B cell (primary cell): Measurements from ENCODE around the gene CACNA1H. TPM values are rescaled to one million over a fixed set of nuclear protein-coding genes. Genes with fewer than 3 reads are reported as not detected.

Experiments used
- ATAC-seq: fragments of 200-7000 bp; cut with Tn5 transposase; one replicate; pipeline ENCODE4 v1.10.0; 2021; ENCODE audit warnings: low read depth, mild to moderate bottlenecking, moderate number of reproducible peaks, moderate library complexity
- CTCF ChIA-PET: fragments of 350-600 bp; sonication (Branson Sonifier 250); formaldehyde crosslinking; loops from one replicate; lab custom pipeline; 2021; ENCODE audit warnings: antibody characterized with exemption, inconsistent platforms; lab: Charles Lee
- POLR2A ChIA-PET: fragments of 350-600 bp; sonication (Branson Sonifier 250); formaldehyde crosslinking; loops from one replicate; lab custom pipeline; 2021; ENCODE audit warnings: antibody characterized with exemption; lab: Charles Lee
- DNase-seq: peaks from one replicate; pipeline ENCODE4 v3.0.0; 2013
- H2AFZ ChIP-seq: 2 replicates; pipeline ENCODE4 v1.6.1; 2012; ENCODE audit warnings: mild to moderate bottlenecking, low read depth, low read length; ENCODE audit not compliant: insufficient read depth, poor library complexity, severe bottlenecking
- H3K27ac ChIP-seq, 2 donors: 1 replicate in 1 of 2; 2 replicates in 1 of 2; pipeline ENCODE4 v1.5.1; 2012 to 2013; ENCODE audit warnings: low read length in 2 of 2, mild to moderate bottlenecking in 2 of 2, moderate library complexity in 1 of 2
- H3K27me3 ChIP-seq, 4 experiments: fragments of 200-600 bp in 1 of 4; sonication (generic) in 1 of 4; replicated peaks in 1 of 4; 1 replicate in 2 of 4; 2 replicates in 2 of 4; pipeline versions ENCODE4 v1.6.1 to v1.7.0; 2013 to 2016; ENCODE audit warnings: low read length in 3 of 4, mild to moderate bottlenecking in 2 of 4, mixed read lengths in 1 of 4, moderate library complexity in 1 of 4; ENCODE audit not compliant: insufficient read depth in 4 of 4, control insufficient read depth in 3 of 4; ENCODE audit errors: control extremely low read depth in 1 of 4
- H3K36me3 ChIP-seq, 2 experiments: replicated peaks in 1 of 2; 1 replicate in 1 of 2; 2 replicates in 1 of 2; pipeline versions ENCODE4 v1.6.1 to v1.7.1; 2013; ENCODE audit warnings: low read length in 1 of 2; ENCODE audit not compliant: insufficient read depth in 2 of 2, control insufficient read depth in 1 of 2; ENCODE audit errors: control extremely low read depth in 1 of 2, extremely low read depth in 1 of 2
- H3K4me1 ChIP-seq, 2 donors: fragments of 200-600 bp in 1 of 2; sonication (generic) in 1 of 2; 1 replicate in 1 of 2; 2 replicates in 1 of 2; pipeline versions ENCODE4 v1.5.1 to v1.6.1; 2013 to 2017; ENCODE audit warnings: low read length in 2 of 2; ENCODE audit not compliant: control insufficient read depth in 2 of 2, insufficient read depth in 2 of 2
- H3K4me2 ChIP-seq: replicated peaks from 2 replicates; pipeline ENCODE3; 2012; ENCODE audit warnings: mild to moderate bottlenecking, low read depth, low read length; ENCODE audit not compliant: poor library complexity, severe bottlenecking
- H3K4me3 ChIP-seq, 5 experiments: fragments of 200-600 bp in 1 of 5; sonication (generic) in 1 of 5; 1 replicate in 3 of 5; 2 replicates in 2 of 5; pipeline versions ENCODE4 v1.5.1 to v1.7.0; 2011 to 2016; ENCODE audit warnings: low read length in 4 of 5, mild to moderate bottlenecking in 4 of 5, low read depth in 2 of 5, control low read depth in 1 of 5, moderate library complexity in 1 of 5; ENCODE audit not compliant: insufficient read depth in 1 of 5; ENCODE audit errors: control extremely low read depth in 1 of 5, extremely low read depth in 1 of 5
- H3K79me2 ChIP-seq: fragments of 200-600 bp; sonication (generic); one replicate; pipeline ENCODE4 v1.6.0; 2016; ENCODE audit warnings: low read length; ENCODE audit not compliant: control insufficient read depth, insufficient read depth
- H3K9ac ChIP-seq: fragments of 200-600 bp; sonication (generic); 2 replicates; pipeline ENCODE4 v1.6.1; 2017; ENCODE audit warnings: mild to moderate bottlenecking, low read length, moderate library complexity
- H3K9me3 ChIP-seq, 3 donors: one replicate each; pipeline versions ENCODE4 v1.6.1 to v1.7.1; 2013; ENCODE audit warnings: low read length in 2 of 3; ENCODE audit not compliant: control insufficient read depth in 2 of 3, insufficient read depth in 1 of 3; ENCODE audit errors: control extremely low read depth in 1 of 3
- H4K20me1 ChIP-seq: 2 replicates; pipeline ENCODE4 v1.6.0; 2012; ENCODE audit warnings: mild to moderate bottlenecking, low read length; ENCODE audit not compliant: insufficient read depth, control insufficient read depth, poor library complexity, severe bottlenecking
- H3K27ac Mint-ChIP-seq: one replicate; pipeline ENCODE4 v1.8.0; 2021; ENCODE audit warnings: mixed read lengths
- H3K27me3 Mint-ChIP-seq: one replicate; pipeline ENCODE4 v1.8.0; 2021; ENCODE audit warnings: mixed read lengths
- H3K4me1 Mint-ChIP-seq: one replicate; pipeline ENCODE4 v1.8.0; 2021; ENCODE audit warnings: mixed read lengths
- H3K4me3 Mint-ChIP-seq: one replicate; pipeline ENCODE4 v1.8.0; 2021; ENCODE audit warnings: mixed read lengths
- H3K9me3 Mint-ChIP-seq: one replicate; pipeline ENCODE4 v1.8.0; 2022; ENCODE audit warnings: mixed read lengths; ENCODE audit not compliant: insufficient read depth
- EZH2 ChIP-seq: IDR thresholded peaks from 2 replicates; pipeline ENCODE4 v1.6.1; 2012; ENCODE audit warnings: borderline replicate concordance, low read depth, mild to moderate bottlenecking, moderate library complexity, low read length; ENCODE audit not compliant: insufficient read depth, poor library complexity, severe bottlenecking
- WGBS: methylation state at CpG from one replicate; pipeline ENCODE4 v1.1.5; 2013; ENCODE audit warnings: missing lambda C conversion rate; ENCODE audit not compliant: insufficient coverage; 5-methylcytosine and 5-hydroxymethylcytosine counted together
- intact Hi-C: fragments of 100-400 bp; cut with micrococcal nuclease; formaldehyde crosslinking; loops from one replicate; pipeline ENCODE4 v1.10.0; 2022
- polyA plus RNA-seq: library from polyadenylated mRNA; depleted of rRNA; stranded (reverse); fragments of >200 nt; gene quantifications from 2 replicates; pipeline ENCODE4 v1.2.3, GENCODE V29; 2012
- total RNA-seq, 2 donors: library from RNA; stranded (reverse); fragments of 120-200 nt in 1 of 2; gene quantifications; 1 replicate in 1 of 2; 2 replicates in 1 of 2; pipeline versions ENCODE4 v1.2.3 to v1.2.4, GENCODE V29; 2013 to 2022
- TF ChIP-seq, protein P1 (sequence below): fragments of 200-600 bp; IDR thresholded peaks from one replicate; pipeline ENCODE4 v1.8.0; 2022; ENCODE audit warnings: antibody characterized with exemption, mild to moderate bottlenecking

CACNA1H gene
- total and polyA plus RNA-seq, 2 donors (not counting 1 experiment from before 2014, with no cell fraction given): 0.05 to 0.10 TPM

DNA sequence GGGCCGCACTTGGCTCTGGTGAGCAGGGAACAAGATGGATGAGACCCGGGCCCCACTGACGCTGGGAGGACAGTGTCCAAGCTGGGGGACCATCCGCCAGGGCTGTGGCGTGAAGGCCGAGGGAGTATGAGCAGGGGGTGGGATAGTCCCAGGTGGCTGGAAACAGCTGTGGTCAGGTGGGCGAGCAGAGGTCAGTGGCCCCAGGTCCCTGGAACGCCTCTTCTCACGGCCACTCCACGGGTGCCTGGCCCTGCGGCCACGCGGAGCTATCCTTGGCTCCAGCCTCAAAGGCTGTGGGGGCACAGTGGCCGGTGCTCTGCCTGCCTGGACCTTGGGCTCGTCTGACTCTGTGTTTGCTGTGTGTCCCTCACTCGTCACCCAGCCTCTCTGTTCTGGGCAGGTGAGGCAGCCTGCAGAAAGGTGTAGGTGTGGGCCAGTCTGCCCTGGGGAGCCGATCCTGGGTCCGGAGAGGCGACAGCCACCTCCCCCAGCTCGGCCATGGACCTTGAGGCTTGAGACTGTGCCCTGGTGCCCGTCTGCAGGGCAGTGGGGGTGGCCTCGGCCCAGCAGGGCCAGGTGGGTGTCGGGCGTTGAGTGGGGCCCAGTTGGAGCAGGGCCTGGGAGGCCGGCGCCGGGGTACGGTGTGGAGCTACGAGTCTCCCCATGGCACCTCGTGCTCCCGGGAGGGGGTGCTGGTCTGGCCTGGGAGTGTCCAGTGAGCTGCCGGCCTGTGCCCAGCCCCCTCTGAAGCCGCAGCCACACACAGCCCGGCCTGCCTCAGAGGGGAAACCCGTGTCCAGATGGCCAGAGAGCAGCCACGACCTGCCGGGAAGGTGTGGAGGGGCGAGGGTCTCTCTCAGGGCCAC is 10.0 kb downstream of the CACNA1H start:
- DNase-seq (no peak), ATAC-seq (no peak)
- intact Hi-C loops: no loop called here
- TF ChIP-seq, protein P1, sequence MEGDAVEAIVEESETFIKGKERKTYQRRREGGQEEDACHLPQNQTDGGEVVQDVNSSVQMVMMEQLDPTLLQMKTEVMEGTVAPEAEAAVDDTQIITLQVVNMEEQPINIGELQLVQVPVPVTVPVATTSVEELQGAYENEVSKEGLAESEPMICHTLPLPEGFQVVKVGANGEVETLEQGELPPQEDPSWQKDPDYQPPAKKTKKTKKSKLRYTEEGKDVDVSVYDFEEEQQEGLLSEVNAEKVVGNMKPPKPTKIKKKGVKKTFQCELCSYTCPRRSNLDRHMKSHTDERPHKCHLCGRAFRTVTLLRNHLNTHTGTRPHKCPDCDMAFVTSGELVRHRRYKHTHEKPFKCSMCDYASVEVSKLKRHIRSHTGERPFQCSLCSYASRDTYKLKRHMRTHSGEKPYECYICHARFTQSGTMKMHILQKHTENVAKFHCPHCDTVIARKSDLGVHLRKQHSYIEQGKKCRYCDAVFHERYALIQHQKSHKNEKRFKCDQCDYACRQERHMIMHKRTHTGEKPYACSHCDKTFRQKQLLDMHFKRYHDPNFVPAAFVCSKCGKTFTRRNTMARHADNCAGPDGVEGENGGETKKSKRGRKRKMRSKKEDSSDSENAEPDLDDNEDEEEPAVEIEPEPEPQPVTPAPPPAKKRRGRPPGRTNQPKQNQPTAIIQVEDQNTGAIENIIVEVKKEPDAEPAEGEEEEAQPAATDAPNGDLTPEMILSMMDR: no peak
- TF ChIP-seq EZH2: no peak
- 82% methylated on average over 35 of the region's 38 CpGs for WGBS
- H3K79me2 ChIP-seq: no peaks in the 10 kb centered on the region
- H3K27ac ChIP-seq: no peak overlapping the region
- ChIA-PET POLR2A (no interaction called here), CTCF (no interaction called here)
- H4K20me1 ChIP-seq: no peaks in the 10 kb centered on the region
- no peak overlapping the region for H2AFZ ChIP-seq
- Mint-ChIP-seq H3K9me3 (no peaks in the 10 kb centered on the region), H3K4me3 (no peak overlapping the region), H3K27me3 (no peaks in the 10 kb centered on the region), H3K4me1 (no peaks in the 10 kb centered on the region), H3K27ac (no peak overlapping the region)
- H3K4me2 ChIP-seq: no peak overlapping the region
- H3K27me3 ChIP-seq: peaks cover 0 to 4% (median 0%) of the 10 kb centered on the region in 4 experiments
- H3K4me1 ChIP-seq: no peaks in the 10 kb centered on the region
- H3K9me3 ChIP-seq: peaks cover 0 to 3% (median 0%) of the 10 kb centered on the region in 3 donors
- H3K4me3 ChIP-seq: no peak overlapping the region
- H3K36me3 ChIP-seq: no peaks in the 10 kb centered on the region
- H3K9ac ChIP-seq: no peak overlapping the region

DNA sequence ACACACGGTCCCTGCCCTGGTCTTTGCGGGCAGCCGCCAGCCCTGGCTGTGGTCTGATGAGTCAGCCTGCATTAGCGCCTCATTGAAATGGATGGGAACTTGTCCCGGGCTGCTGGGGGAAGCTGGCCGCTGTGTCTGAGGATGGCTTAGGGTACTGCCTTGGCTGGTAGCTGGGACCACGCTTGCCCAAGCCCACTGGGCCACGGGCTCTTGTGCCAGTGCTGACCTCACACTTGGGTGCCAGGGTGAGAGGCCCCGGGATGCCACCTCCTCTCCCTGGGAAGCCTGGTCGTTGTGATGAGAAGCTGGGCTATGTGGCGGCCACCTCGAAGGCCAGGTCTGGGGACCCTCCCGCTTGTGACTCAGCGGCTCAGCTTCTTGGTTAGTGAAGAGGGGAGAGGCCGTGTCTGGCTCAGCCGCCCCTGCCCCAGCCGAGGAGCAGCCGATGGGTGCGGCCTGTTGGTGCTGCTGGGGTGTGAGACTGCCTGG is 10.7 kb downstream of the CACNA1H start:
- Mint-ChIP-seq H3K27ac (no peak overlapping the region), H3K27me3 (no peaks in the 10 kb centered on the region), H3K4me1 (no peaks in the 10 kb centered on the region), H3K9me3 (no peaks in the 10 kb centered on the region), H3K4me3 (no peak overlapping the region)
- intact Hi-C loops: no loop called here
- Histone ChIP-seq H3K9ac (no peak overlapping the region), H3K79me2 (no peaks in the 10 kb centered on the region), H4K20me1 (no peaks in the 10 kb centered on the region), H2AFZ (no peak overlapping the region), H3K4me2 (no peak overlapping the region), H3K4me1 (no peaks in the 10 kb centered on the region), H3K27me3 (peaks cover 0 to 3% (median 0%) of the 10 kb centered on the region in 4 experiments), H3K27ac (no peak overlapping the region), H3K36me3 (no peaks in the 10 kb centered on the region), H3K9me3 (no peaks in the 10 kb centered on the region), H3K4me3 (no peak overlapping the region)
- POLR2A ChIA-PET: no interaction called here
- WGBS: 67% methylated on average over 16 of the region's 19 CpGs
- no peak for DNase-seq
- TF ChIP-seq, protein P1: no peak
- TF ChIP-seq EZH2: no peak
- ATAC-seq: no peak
- CTCF ChIA-PET: no interaction called here
